ENCODE measurements around the gene OTC. TPM values are rescaled to one million over a fixed set of nuclear protein-coding genes. Genes with fewer than 3 reads are reported as not detected.

OTC gene
- total and polyA plus RNA-seq, 8 donors = 1.3 TPM; not detected in 7

DNA sequence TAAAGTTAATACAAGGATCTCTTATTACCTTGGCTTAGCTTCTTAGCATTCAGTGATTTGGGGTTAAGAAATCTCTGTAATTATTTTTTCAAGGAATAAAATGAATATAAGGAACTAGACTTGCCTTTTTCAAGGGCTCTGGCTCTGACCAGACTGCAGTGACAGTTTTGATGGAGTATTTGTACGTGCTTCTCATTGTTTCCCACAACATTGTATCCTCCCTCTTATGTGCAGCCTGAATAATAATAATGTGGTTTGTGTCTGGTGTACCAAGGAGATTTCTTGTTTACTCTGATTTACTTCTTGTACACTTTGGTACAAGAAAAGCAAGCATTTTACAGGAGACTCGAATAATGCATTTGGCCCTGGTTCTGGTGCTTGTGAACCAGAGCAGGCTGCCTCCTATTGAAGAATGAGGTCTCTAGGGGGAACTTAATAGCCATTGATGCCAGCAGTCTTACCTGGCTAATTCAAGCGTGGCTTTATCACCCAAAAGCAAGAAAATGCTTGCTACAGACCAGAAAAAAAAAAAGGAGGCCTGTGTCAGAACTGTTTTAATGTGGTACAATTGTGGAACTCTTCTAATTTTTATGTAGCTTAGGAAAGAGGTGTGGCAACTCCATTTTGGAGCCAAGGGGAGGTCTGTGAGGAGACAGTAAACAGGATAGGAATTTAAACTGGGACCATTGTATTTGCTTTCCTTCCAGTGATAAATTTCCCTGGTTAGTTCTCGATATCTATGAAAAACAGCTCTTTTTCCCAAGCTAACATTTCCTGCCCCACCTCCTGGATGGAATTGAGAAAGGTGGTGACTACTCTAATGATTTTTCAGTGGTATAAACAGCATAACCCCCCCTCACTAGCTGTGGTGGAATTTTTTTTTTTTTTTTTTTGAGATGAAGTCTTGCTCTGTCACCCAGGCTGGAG lies 5.6 kb downstream of the OTC start:
- intact Hi-C loops (cut with DNase I; ENCODE audit: low total_unique reads) = no loop called here
- no peak for TF ChIP-seq POLR2A (IDR thresholded peaks at IDR 0.05)
- WGBS, 5 donors = 31 to 47% (median 40%) methylated on average over 4 of the region's 4 CpGs
- Histone ChIP-seq H3K27ac (no peak overlapping the region), H3K4me3 (no peak overlapping the region), H3K36me3 (no peaks in the 10 kb centered on the region), H3K9me3 (no peaks in the 10 kb centered on the region), H3K4me1 (no peaks in the 10 kb centered on the region), H3K27me3 (no peaks in the 10 kb centered on the region)
- peak in 1 of 2 donors; percentile 30 for DNase-seq

- Histone ChIP-seq H3K27ac (no peak overlapping the region), H3K27me3 (no peaks in the 10 kb centered on the region), H3K4me3 (no peak overlapping the region), H3K4me1 (no peaks in the 10 kb centered on the region), H3K9me3 (no peaks in the 10 kb centered on the region), H3K36me3 (no peaks in the 10 kb centered on the region)
- intact Hi-C loops (cut with DNase I; ENCODE audit: low total_unique reads) = no loop called here
- no peak for TF ChIP-seq POLR2A (IDR thresholded peaks at IDR 0.05)
- no peak for TF ChIP-seq CTCF (IDR thresholded peaks at IDR 0.05)
- TF ChIP-seq EP300 (IDR thresholded peaks at IDR 0.05) = no peak
- no peak for TF ChIP-seq POLR2AphosphoS5 (IDR thresholded peaks at IDR 0.05)
- no peak for DNase-seq
Measured at GRCh38 chrX:38363046-38363445, 10.6 kb downstream of the OTC start.

DNA sequence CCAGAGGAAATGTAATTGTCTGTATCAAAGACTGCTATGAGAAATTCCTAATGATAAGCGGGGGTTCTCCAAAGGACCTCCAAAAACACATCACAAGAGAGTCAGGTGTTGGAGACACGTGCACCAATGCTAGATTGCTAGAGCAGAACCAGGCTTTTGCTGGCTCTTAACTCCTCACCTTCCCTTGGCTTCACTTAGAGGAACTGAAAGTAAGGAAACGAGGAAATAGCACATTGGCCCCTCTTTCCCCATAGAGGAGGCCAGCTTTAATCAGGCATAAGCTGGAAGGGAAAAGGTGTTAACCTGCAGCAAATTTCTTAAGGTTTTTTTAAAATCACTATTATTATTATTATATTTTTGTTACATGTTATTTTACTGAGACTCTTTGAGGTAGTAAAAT lies 13.6 kb downstream of the OTC start:
- Histone ChIP-seq H3K9me3 (no peaks in the 10 kb centered on the region), H3K4me1 (no peaks in the 10 kb centered on the region), H3K27ac (no peak overlapping the region), H3K36me3 (no peaks in the 10 kb centered on the region), H3K4me3 (no peak overlapping the region), H3K27me3 (no peaks in the 10 kb centered on the region)
- peak in 1 of 2 donors; percentile 15 for DNase-seq
- WGBS, 5 donors = 34 to 82% (median 59%) methylated on average over 3 of the region's 3 CpGs
- intact Hi-C loops (cut with DNase I; ENCODE audit: low total_unique reads) = no loop called here
- TF ChIP-seq EP300 (IDR thresholded peaks at IDR 0.05) (no peak), POLR2AphosphoS5 (IDR thresholded peaks at IDR 0.05) (no peak), POLR2A (IDR thresholded peaks at IDR 0.05) (no peak), CTCF (IDR thresholded peaks at IDR 0.05) (no peak)

GRCh38 chrX:38368774-38369173 lies 16.4 kb downstream of the OTC start:
- no peak for DNase-seq
- no peak overlapping the region for H3K27ac ChIP-seq

More at GRCh38 chrX:38368774-38369173, 16.4 kb downstream of the OTC start:
- peaks cover 0 to 1% (median 0%) of the 10 kb centered on the region in 3 donors for H3K27me3 ChIP-seq
- no peaks in the 10 kb centered on the region for H3K4me1 ChIP-seq
- intact Hi-C loops (cut with DNase I; ENCODE audit: low total_unique reads) = no loop called here
- H3K9me3 ChIP-seq = no peaks in the 10 kb centered on the region
- 57 to 80% (median 75%) methylated on average over 2 of the region's 2 CpGs for WGBS, 5 donors
- no peak overlapping the region for H3K4me3 ChIP-seq
- no peaks in the 10 kb centered on the region for H3K36me3 ChIP-seq
- TF ChIP-seq POLR2A (IDR thresholded peaks at IDR 0.05) (no peak), EP300 (IDR thresholded peaks at IDR 0.05) (no peak), CTCF (IDR thresholded peaks at IDR 0.05) (no peak), POLR2AphosphoS5 (IDR thresholded peaks at IDR 0.05) (no peak)

All from stomach (tissue), 9 donors.